SU-DHL-6 (cell line): Measurements from ENCODE around the gene DCXR.

Experiments used
- H2AFZ ChIP-seq: fragments of 200-600 bp; sonication (generic); 2 replicates; pipeline ENCODE4 v1.6.1; 2014; ENCODE audit warnings: low read depth, mild to moderate bottlenecking, moderate library complexity, mixed read lengths, antibody characterized with exemption, low read length; ENCODE audit not compliant: severe bottlenecking
- H3F3A ChIP-seq: fragments of 200-600 bp; shearing (Covaris generic); 2 replicates; pipeline ENCODE4 v1.6.0; 2016; ENCODE audit warnings: antibody characterized with exemption, mild to moderate bottlenecking; ENCODE audit not compliant: insufficient read depth
- H3K27ac ChIP-seq: fragments of 200-600 bp; sonication (generic); 2 replicates; pipeline ENCODE4 v1.5.1; 2016; ENCODE audit warnings: low read depth, mild to moderate bottlenecking, low read length, moderate library complexity, mixed read lengths
- H3K27me3 ChIP-seq: fragments of 200-600 bp; sonication (generic), shearing (Covaris generic); 2 replicates; pipeline ENCODE4 v1.6.0; 2014; ENCODE audit warnings: mild to moderate bottlenecking, low read length
- H3K36me3 ChIP-seq: fragments of 200-600 bp; sonication (generic); 2 replicates; pipeline ENCODE4 v1.6.1; 2014; ENCODE audit warnings: mild to moderate bottlenecking, low read length, mixed read lengths
- H3K4me2 ChIP-seq: fragments of 300-600, 200-600 bp; shearing (Covaris generic), sonication (generic); 2 replicates; pipeline ENCODE4 v1.6.0; 2014; ENCODE audit warnings: low read length, low read depth, mild to moderate bottlenecking; ENCODE audit not compliant: poor library complexity, severe bottlenecking
- H3K4me3 ChIP-seq: fragments of 200-600 bp; sonication (generic); 2 replicates; pipeline ENCODE4 v1.5.1; 2014; ENCODE audit warnings: antibody characterized with exemption, low read length, mild to moderate bottlenecking, mixed read lengths; ENCODE audit not compliant: insufficient read depth, poor library complexity, severe bottlenecking
- H3K79me2 ChIP-seq: fragments of 200-600 bp; sonication (generic); 2 replicates; pipeline ENCODE4 v1.6.1; 2014; ENCODE audit warnings: mild to moderate bottlenecking, low read length, moderate library complexity; ENCODE audit not compliant: insufficient read depth
- H3K9ac ChIP-seq: fragments of 200-600 bp; sonication (generic); 2 replicates; pipeline ENCODE4 v1.7.0; 2014; ENCODE audit warnings: mild to moderate bottlenecking, low read length
- H3K9me2 ChIP-seq: fragments of 200-600 bp; sonication (generic); replicated peaks from 2 replicates; pipeline ENCODE4 v1.6.1; 2014; ENCODE audit warnings: low read length; ENCODE audit not compliant: insufficient read depth
- H3K9me3 ChIP-seq: fragments of 200-600 bp; sonication (generic); 2 replicates; pipeline ENCODE4 v1.6.1; 2014; ENCODE audit warnings: low read length, mixed read lengths; ENCODE audit not compliant: insufficient read depth
- H4K20me1 ChIP-seq: fragments of 200-600 bp; sonication (generic); 2 replicates; pipeline ENCODE4 v1.6.1; 2014; ENCODE audit warnings: low read depth, mild to moderate bottlenecking, antibody characterized with exemption, low read length, moderate library complexity, mixed read lengths
- EZH2phosphoT487 ChIP-seq: fragments of 200-600 bp; sonication (generic), shearing (Covaris generic); conservative IDR thresholded peaks from 2 replicates; pipeline ENCODE4 v1.6.1; 2018; ENCODE audit warnings: mild to moderate bottlenecking, antibody characterized with exemption, low read length, moderate library complexity, mixed read lengths
- TF ChIP-seq, protein P1 (sequence below): fragments of 200-600 bp; sonication (generic); IDR thresholded peaks from one replicate; pipeline ENCODE4 v1.5.1; 2017; ENCODE audit warnings: antibody characterized with exemption, mild to moderate bottlenecking, low read length, moderate library complexity; ENCODE audit not compliant: insufficient read depth, poor library complexity, severe bottlenecking

DCXR gene

DNA sequence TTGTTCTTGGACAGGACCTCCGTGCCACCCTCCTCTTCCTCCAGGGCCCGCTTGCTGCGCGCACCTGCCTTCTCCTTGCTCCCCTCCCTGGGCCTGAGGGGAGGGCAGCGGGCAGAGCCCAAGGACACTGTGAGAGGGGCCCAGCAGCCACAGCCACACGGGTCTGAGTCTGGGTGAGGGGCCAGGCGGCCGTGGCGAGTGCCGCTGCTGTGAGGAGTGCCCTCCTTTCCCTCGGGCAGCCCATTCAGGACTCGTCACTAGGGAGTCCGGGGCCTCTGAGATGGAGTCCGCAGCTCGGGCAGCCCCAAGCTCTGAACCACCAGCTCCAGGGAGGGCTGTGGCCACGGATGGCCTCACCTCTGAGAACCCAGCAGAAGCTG is 22.5 kb upstream of the DCXR start:
- H3K9me3 ChIP-seq, result no peaks in the 10 kb centered on the region
- H3K36me3 ChIP-seq, result no peaks in the 10 kb centered on the region
- H3K9ac ChIP-seq, result no peak overlapping the region
- H3F3A ChIP-seq, result no peaks in the 10 kb centered on the region
- no peak overlapping the region for H2AFZ ChIP-seq
- H3K9me2 ChIP-seq, result no peaks in the 10 kb centered on the region
- no peak overlapping the region for H3K4me2 ChIP-seq
- TF ChIP-seq, protein P1, sequence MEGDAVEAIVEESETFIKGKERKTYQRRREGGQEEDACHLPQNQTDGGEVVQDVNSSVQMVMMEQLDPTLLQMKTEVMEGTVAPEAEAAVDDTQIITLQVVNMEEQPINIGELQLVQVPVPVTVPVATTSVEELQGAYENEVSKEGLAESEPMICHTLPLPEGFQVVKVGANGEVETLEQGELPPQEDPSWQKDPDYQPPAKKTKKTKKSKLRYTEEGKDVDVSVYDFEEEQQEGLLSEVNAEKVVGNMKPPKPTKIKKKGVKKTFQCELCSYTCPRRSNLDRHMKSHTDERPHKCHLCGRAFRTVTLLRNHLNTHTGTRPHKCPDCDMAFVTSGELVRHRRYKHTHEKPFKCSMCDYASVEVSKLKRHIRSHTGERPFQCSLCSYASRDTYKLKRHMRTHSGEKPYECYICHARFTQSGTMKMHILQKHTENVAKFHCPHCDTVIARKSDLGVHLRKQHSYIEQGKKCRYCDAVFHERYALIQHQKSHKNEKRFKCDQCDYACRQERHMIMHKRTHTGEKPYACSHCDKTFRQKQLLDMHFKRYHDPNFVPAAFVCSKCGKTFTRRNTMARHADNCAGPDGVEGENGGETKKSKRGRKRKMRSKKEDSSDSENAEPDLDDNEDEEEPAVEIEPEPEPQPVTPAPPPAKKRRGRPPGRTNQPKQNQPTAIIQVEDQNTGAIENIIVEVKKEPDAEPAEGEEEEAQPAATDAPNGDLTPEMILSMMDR, result no peak
- TF ChIP-seq EZH2phosphoT487, result no peak
- no peak overlapping the region for H3K27ac ChIP-seq
- peaks cover 3% of the 10 kb centered on the region; the same call in 1 of the 2 replicates for H3K79me2 ChIP-seq
- no peaks in the 10 kb centered on the region for H3K27me3 ChIP-seq
- no peak overlapping the region for H3K4me3 ChIP-seq
- H4K20me1 ChIP-seq, result no peaks in the 10 kb centered on the region

DNA sequence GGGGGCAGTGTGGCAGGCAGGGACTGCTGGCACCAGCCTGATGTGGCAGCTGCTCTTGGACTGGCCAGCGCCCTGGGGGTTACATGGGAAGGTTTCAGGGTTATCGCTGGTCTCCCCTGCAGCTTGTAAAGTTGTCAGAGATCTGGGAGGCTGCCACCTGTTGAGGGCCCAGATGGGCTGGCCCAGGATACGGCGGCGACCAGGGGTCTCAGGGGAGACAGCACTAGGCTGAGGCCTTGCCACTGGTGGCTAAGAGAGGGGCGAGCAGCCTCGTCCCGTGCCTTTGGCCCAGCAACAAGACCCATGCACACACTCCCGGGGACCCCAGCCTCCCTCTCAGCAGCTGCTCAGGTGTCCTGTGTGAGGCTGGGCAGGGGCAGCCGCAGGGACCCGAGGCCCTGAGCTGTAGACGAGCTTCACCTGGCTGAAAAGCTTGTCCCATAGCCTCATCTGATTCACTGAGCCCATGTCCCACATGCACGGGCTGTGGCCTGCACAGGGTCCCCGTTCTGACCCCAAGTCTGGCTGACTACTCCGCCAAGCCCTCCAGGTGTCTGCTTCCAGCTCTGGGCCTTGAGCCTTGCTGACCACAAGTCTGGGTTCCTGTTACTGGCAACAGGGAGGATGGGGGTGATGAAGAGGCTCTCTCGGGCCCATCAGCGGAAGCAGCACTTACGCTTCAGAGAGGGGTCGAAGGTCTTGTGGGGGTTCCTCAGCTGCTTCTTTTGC is 21.9 kb upstream of the DCXR start:
- Histone ChIP-seq H3K4me2 (no peak overlapping the region), H3K4me3 (no peak overlapping the region), H3K27ac (no peak overlapping the region), H3F3A (no peaks in the 10 kb centered on the region), H3K79me2 (no peaks in the 10 kb centered on the region), H4K20me1 (no peaks in the 10 kb centered on the region), H3K9me3 (no peaks in the 10 kb centered on the region), H3K27me3 (no peaks in the 10 kb centered on the region), H3K9me2 (no peaks in the 10 kb centered on the region), H2AFZ (no peak overlapping the region), H3K36me3 (no peaks in the 10 kb centered on the region), H3K9ac (no peak overlapping the region)
- TF ChIP-seq EZH2phosphoT487, result no peak
- TF ChIP-seq, protein P1, result no peak

DNA sequence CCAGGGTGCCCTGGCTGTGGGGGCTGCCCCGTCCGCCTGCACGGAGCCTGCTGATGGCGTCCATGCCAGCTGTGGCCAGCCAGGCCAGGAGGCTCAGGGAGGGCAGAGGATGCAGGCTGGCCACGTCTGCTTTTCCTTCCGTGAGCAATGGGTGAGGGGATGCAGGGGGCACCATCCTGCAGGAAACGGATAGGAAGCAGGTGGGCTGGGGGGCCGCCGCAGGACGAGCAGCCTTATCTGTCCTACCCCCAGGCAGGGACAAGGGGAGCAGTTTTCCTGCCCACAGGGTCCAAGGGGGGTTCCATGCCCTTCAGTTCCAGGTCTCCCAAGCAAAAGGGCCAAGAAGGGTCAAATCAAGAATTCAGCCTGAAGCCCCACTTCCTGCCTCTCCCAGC is 21.4 kb upstream of the DCXR start:
- H3K36me3 ChIP-seq, result no peaks in the 10 kb centered on the region
- H3F3A ChIP-seq, result no peaks in the 10 kb centered on the region
- no peaks in the 10 kb centered on the region for H3K9me3 ChIP-seq
- H3K27me3 ChIP-seq, result no peaks in the 10 kb centered on the region
- H3K9me2 ChIP-seq, result no peaks in the 10 kb centered on the region
- TF ChIP-seq EZH2phosphoT487, result no peak
- TF ChIP-seq, protein P1, result no peak
- H3K4me2 ChIP-seq, result no peak overlapping the region
- no peak overlapping the region for H2AFZ ChIP-seq
- no peak overlapping the region for H3K27ac ChIP-seq
- H3K4me3 ChIP-seq, result no peak overlapping the region
- no peaks in the 10 kb centered on the region for H4K20me1 ChIP-seq
- H3K9ac ChIP-seq, result no peak overlapping the region
- no peaks in the 10 kb centered on the region for H3K79me2 ChIP-seq
